ENCODE results near the gene BRINP1.

- TF ChIP-seq CTCF (IDR thresholded peaks at IDR 0.05), result no peak
- TF ChIP-seq EP300 (IDR thresholded peaks at IDR 0.05), result no peak
Observed at GRCh38 chr9:119273984-119274665, 95.1 kb downstream of the BRINP1 start.

Data from stomach (tissue), 4 donors.